H9 (cell line): ENCODE results near the gene FBXL19. TPM values are rescaled to one million over a fixed set of nuclear protein-coding genes. Genes with fewer than 3 reads are reported as not detected.

ENCODE experiments used
- DNase-seq: peaks from one replicate; pipeline ENCODE4 v3.0.0-alpha.2; 2017
- H2AFZ ChIP-seq: one replicate; pipeline ENCODE4 v1.6.1; 2013; ENCODE audit warnings: mild to moderate bottlenecking, low read length, control low read depth, moderate library complexity
- H2AK5ac ChIP-seq: 2 replicates; pipeline ENCODE4 v1.6.1; 2013; ENCODE audit warnings: low read length, control low read depth, mixed read lengths; ENCODE audit not compliant: insufficient read length
- H2BK120ac ChIP-seq: one replicate; pipeline ENCODE4 v1.6.1; 2013; ENCODE audit warnings: low read depth, mild to moderate bottlenecking, low read length, control low read depth, inconsistent platforms; ENCODE audit not compliant: poor library complexity, severe bottlenecking
- H2BK12ac ChIP-seq: 2 replicates; pipeline ENCODE4 v1.6.1; 2013; ENCODE audit warnings: low read length, control low read depth, mixed read lengths, low read depth; ENCODE audit not compliant: insufficient read length
- H2BK15ac ChIP-seq: 2 replicates; pipeline ENCODE4 v1.6.1; 2013; ENCODE audit warnings: low read depth, low read length, control low read depth
- H2BK20ac ChIP-seq: one replicate; pipeline ENCODE4 v1.6.1; 2013; ENCODE audit warnings: low read depth, mild to moderate bottlenecking, low read length, control low read depth, inconsistent platforms; ENCODE audit not compliant: poor library complexity, severe bottlenecking
- H2BK5ac ChIP-seq: 2 replicates; pipeline ENCODE4 v1.6.1; 2013; ENCODE audit warnings: low read length, control low read depth, mixed read lengths; ENCODE audit not compliant: insufficient read length
- H3K14ac ChIP-seq: 2 replicates; pipeline ENCODE4 v1.6.1; 2013; ENCODE audit warnings: low read length, control low read depth; ENCODE audit not compliant: insufficient read depth
- H3K18ac ChIP-seq: 2 replicates; pipeline ENCODE4 v1.6.1; 2013; ENCODE audit warnings: low read depth, mild to moderate bottlenecking, mixed read lengths, low read length, control low read depth; ENCODE audit not compliant: insufficient read length
- H3K23ac ChIP-seq: 2 replicates; pipeline ENCODE4 v1.6.1; 2013; ENCODE audit warnings: low read length, control low read depth, mixed read lengths, low read depth; ENCODE audit not compliant: insufficient read length
- H3K23me2 ChIP-seq: 2 replicates; pipeline ENCODE4 v1.6.1; 2013; ENCODE audit warnings: low read depth, mild to moderate bottlenecking, mixed read lengths, low read length, control low read depth; ENCODE audit not compliant: insufficient read length, poor library complexity, severe bottlenecking
- H3K27ac ChIP-seq: 2 replicates; pipeline ENCODE4 v1.5.1; 2013; ENCODE audit warnings: low read length, control low read depth, mixed read lengths, low read depth; ENCODE audit not compliant: insufficient read length
- H3K27me3 ChIP-seq: 2 replicates; pipeline ENCODE4 v1.6.1; 2013; ENCODE audit warnings: low read length, control low read depth, inconsistent platforms; ENCODE audit not compliant: insufficient read depth
- H3K4ac ChIP-seq: 2 replicates; pipeline ENCODE4 v1.6.1; 2013; ENCODE audit warnings: low read depth, mild to moderate bottlenecking, control low read depth, inconsistent platforms, low read length, moderate library complexity
- H3K4me1 ChIP-seq: 2 replicates; pipeline ENCODE4 v1.6.1; 2013; ENCODE audit warnings: low read length, control low read depth, inconsistent platforms; ENCODE audit not compliant: insufficient read depth
- H3K4me2 ChIP-seq: 2 replicates; pipeline ENCODE4 v1.6.1; 2013; ENCODE audit warnings: low read length, control low read depth, mixed read lengths; ENCODE audit not compliant: insufficient read length, insufficient read depth
- H3K56ac ChIP-seq: 2 replicates; pipeline ENCODE4 v1.6.1; 2013; ENCODE audit warnings: low read depth, mild to moderate bottlenecking, mixed read lengths, low read length, control low read depth; ENCODE audit not compliant: insufficient read length
- H3K79me1 ChIP-seq: 2 replicates; pipeline ENCODE4 v1.6.1; 2013; ENCODE audit warnings: low read depth, mild to moderate bottlenecking, moderate library complexity, low read length, control low read depth, inconsistent platforms; ENCODE audit not compliant: insufficient read depth, poor library complexity, severe bottlenecking
- H3K79me2 ChIP-seq: 2 replicates; pipeline ENCODE4 v1.6.1; 2013; ENCODE audit warnings: low read length, control low read depth, inconsistent platforms; ENCODE audit not compliant: insufficient read depth
- H3K9ac ChIP-seq: 2 replicates; pipeline ENCODE4 v1.6.1; 2013; ENCODE audit warnings: low read length, control low read depth, mixed read lengths; ENCODE audit not compliant: insufficient read length; ENCODE audit errors: extremely low read depth
- H3K9me3 ChIP-seq: one replicate; pipeline ENCODE4 v1.6.1; 2013; ENCODE audit warnings: low read depth, low read length, inconsistent platforms; ENCODE audit not compliant: control insufficient read depth
- H3T11ph ChIP-seq: one replicate; pipeline ENCODE4 v1.6.1; 2013; ENCODE audit warnings: mild to moderate bottlenecking, low read length, control low read depth, inconsistent platforms
- H4K20me1 ChIP-seq: one replicate; pipeline ENCODE4 v1.6.1; 2013; ENCODE audit not compliant: control insufficient read depth, insufficient read length, insufficient read depth
- H4K5ac ChIP-seq: 2 replicates; pipeline ENCODE4 v1.6.1; 2013; ENCODE audit warnings: low read depth, mild to moderate bottlenecking, mixed read lengths, low read length, control low read depth; ENCODE audit not compliant: insufficient read length
- H4K8ac ChIP-seq: replicated peaks from 2 replicates; pipeline ENCODE4 v1.6.1; 2013; ENCODE audit warnings: low read length, control low read depth, mixed read lengths, low read depth; ENCODE audit not compliant: insufficient read length
- H4K91ac ChIP-seq: 2 replicates; pipeline ENCODE4 v1.6.1; 2013; ENCODE audit warnings: low read depth, mild to moderate bottlenecking, moderate library complexity, mixed read lengths, low read length, control low read depth; ENCODE audit not compliant: insufficient read length
- H3K27ac Mint-ChIP-seq, 3 experiments: 2 replicates in 2 of 3; 3 replicates in 1 of 3; pipeline ENCODE4 v1.8.0; 2020 to 2021; ENCODE audit warnings: mixed read lengths in 3 of 3, mild to moderate bottlenecking in 1 of 3, moderate library complexity in 1 of 3
- H3K27me3 Mint-ChIP-seq: 2 replicates; pipeline ENCODE4 v1.8.0; 2021; ENCODE audit warnings: low read depth, mild to moderate bottlenecking, moderate library complexity, mixed read lengths
- H3K36me3 Mint-ChIP-seq, 3 experiments: 2 replicates in 2 of 3; 3 replicates in 1 of 3; pipeline ENCODE4 v1.8.0; 2020 to 2021; ENCODE audit warnings: low read depth in 3 of 3, mixed read lengths in 3 of 3; ENCODE audit not compliant: insufficient read depth in 1 of 3
- H3K4me1 Mint-ChIP-seq, 2 experiments: 2 replicates each; pipeline ENCODE4 v1.8.0; 2020; ENCODE audit warnings: mixed read lengths in 2 of 2
- H3K4me3 Mint-ChIP-seq, 2 experiments: 2 replicates in 1 of 2; 3 replicates in 1 of 2; pipeline ENCODE4 v1.8.0; 2020 to 2021; ENCODE audit warnings: mild to moderate bottlenecking in 2 of 2, mixed read lengths in 2 of 2, moderate library complexity in 1 of 2
- H3K9me3 Mint-ChIP-seq, 2 experiments: 2 replicates in 1 of 2; 3 replicates in 1 of 2; pipeline ENCODE4 v1.8.0; 2020; ENCODE audit warnings: mild to moderate bottlenecking in 2 of 2, mixed read lengths in 2 of 2, moderate library complexity in 1 of 2
- WGBS: extraction: QIAGEN DNeasy Blood & Tissue Kit; methylation state at CpG from one replicate; pipeline ENCODE4 v1.1.7; 2013; ENCODE audit warnings: missing lambda C conversion rate, low lambda C conversion rate, mixed read lengths; ENCODE audit not compliant: insufficient read length; ENCODE audit errors: extremely low coverage; 5-methylcytosine and 5-hydroxymethylcytosine counted together
- total RNA-seq: library from RNA; stranded (reverse); gene quantifications from 2 replicates; pipeline ENCODE4 v1.2.1, GENCODE V29; 2021
- TF ChIP-seq, protein P1 (sequence below): fragments of 200-600 bp; sonication (generic); conservative IDR thresholded peaks from 3 replicates; pipeline ENCODE4 v1.8.0; 2021; ENCODE audit warnings: antibody characterized with exemption, mild to moderate bottlenecking

The FBXL19 gene
- total RNA-seq, 1 experiment from 2014 or later = 66.8 TPM

DNA sequence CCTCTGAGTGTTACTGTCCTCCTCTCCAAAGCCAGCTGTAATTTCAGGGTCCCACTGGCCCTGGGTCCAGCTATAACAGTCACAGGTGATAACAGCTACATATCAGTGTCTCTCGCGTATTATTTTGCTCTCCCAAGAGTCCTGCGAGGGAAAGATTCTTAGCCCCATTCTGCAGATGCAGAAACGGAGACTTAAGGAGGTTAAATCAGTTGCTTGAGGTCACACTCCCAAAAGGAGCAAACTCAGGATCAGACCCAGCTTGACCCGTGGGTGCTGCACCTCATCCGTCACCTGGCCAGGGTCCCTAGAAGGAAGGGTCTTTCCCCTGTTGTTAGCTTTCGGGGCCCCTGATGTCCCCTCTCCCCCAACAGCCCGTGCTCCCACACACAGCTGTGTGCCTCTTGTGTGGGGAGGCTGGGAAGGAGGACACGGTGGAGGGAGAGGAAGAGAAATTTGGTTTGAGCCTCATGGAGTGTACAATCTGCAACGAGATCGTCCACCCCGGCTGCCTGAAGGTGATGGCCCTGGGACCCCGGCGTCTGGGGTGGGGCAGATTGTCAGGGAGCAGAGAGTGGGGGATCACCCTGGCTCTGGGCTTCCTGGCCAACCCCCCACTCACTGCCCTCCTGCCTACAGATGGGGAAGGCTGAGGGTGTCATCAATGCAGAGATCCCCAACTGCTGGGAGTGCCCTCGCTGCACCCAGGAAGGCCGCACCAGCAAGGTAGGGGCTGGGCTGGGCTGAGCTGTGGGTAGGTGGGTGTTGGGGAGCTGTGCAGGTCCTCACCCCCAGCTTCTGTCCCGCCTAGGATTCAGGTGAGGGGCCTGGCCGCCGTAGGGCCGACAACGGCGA is 3.8 kb downstream of the FBXL19 start:
- Mint-ChIP-seq H3K9me3 (no peaks in the 10 kb centered on the region; a peak in 1 of 5 replicates), H3K4me1 (peaks cover 10 to 24% of the 10 kb centered on the region in 2 experiments), H3K4me3 (peak overlapping the region in 1 of 2 experiments; percentile 56; a peak in 1 of 5 replicates), H3K27me3 (no peaks in the 10 kb centered on the region), H3K36me3 (peaks cover 29 to 39% (median 37%) of the 10 kb centered on the region in 3 experiments), H3K27ac (peak overlapping the region in 2 of 3 experiments; percentile 60 to 67; a peak in 3 of 7 replicates)
- DNase-seq = no peak
- no peak overlapping the region for H2BK20ac ChIP-seq
- TF ChIP-seq, protein P1, sequence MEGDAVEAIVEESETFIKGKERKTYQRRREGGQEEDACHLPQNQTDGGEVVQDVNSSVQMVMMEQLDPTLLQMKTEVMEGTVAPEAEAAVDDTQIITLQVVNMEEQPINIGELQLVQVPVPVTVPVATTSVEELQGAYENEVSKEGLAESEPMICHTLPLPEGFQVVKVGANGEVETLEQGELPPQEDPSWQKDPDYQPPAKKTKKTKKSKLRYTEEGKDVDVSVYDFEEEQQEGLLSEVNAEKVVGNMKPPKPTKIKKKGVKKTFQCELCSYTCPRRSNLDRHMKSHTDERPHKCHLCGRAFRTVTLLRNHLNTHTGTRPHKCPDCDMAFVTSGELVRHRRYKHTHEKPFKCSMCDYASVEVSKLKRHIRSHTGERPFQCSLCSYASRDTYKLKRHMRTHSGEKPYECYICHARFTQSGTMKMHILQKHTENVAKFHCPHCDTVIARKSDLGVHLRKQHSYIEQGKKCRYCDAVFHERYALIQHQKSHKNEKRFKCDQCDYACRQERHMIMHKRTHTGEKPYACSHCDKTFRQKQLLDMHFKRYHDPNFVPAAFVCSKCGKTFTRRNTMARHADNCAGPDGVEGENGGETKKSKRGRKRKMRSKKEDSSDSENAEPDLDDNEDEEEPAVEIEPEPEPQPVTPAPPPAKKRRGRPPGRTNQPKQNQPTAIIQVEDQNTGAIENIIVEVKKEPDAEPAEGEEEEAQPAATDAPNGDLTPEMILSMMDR = no peak
- H2AK5ac ChIP-seq = no peak overlapping the region
- H3K18ac ChIP-seq = no peak overlapping the region
- WGBS = no CpG with 5 or more reads among the region's 22 CpGs
- H3K27me3 ChIP-seq = no peaks in the 10 kb centered on the region
- H3K4ac ChIP-seq = no peak overlapping the region
- no peak overlapping the region for H3K14ac ChIP-seq
- H2BK120ac ChIP-seq = no peak overlapping the region
- H3T11ph ChIP-seq = no peak overlapping the region
- H4K8ac ChIP-seq = no peak overlapping the region
- no peaks in the 10 kb centered on the region for H4K20me1 ChIP-seq
- no peak overlapping the region for H4K5ac ChIP-seq
- no peaks in the 10 kb centered on the region for H3K79me2 ChIP-seq
- H3K23ac ChIP-seq = no peak overlapping the region
- no peaks in the 10 kb centered on the region for H3K4me1 ChIP-seq
- no peak overlapping the region for H2BK5ac ChIP-seq
- H3K9ac ChIP-seq = no peak overlapping the region
- no peaks in the 10 kb centered on the region for H3K9me3 ChIP-seq
- peaks cover 10% of the 10 kb centered on the region for H3K23me2 ChIP-seq
- no peak overlapping the region for H4K91ac ChIP-seq
- no peak overlapping the region for H2BK15ac ChIP-seq
- no peak overlapping the region for H3K56ac ChIP-seq
- H3K4me2 ChIP-seq = no peak overlapping the region
- H3K79me1 ChIP-seq = no peaks in the 10 kb centered on the region
- H2BK12ac ChIP-seq = no peak overlapping the region
- H3K27ac ChIP-seq = no peak overlapping the region
- H2AFZ ChIP-seq = no peak overlapping the region
